Right lobe of liver (tissue), 4 donors: Measurements from ENCODE around the gene NKG7.

Source experiments
- CTCF ChIP-seq, 4 donors: fragments of 200-600 bp in 3 of 4; fragments of 450-650 bp in 1 of 4; IDR thresholded peaks; one replicate each; pipeline versions ENCODE4 v1.5.1 to v1.8.0; 2016 to 2022; ENCODE audit warnings: antibody characterized with exemption in 4 of 4, mild to moderate bottlenecking in 2 of 4
- POLR2A ChIP-seq: fragments of 450-650 bp; IDR thresholded peaks from one replicate; pipeline ENCODE4 v1.6.1; 2017; ENCODE audit warnings: antibody characterized with exemption, mild to moderate bottlenecking
- donor health status: DM: no; HTN: no; CAD: no.
- donor health status: DM: no; HTN: no; CAD: no.
- donor health status: DM: no; HTN: yes; CAD: no.

- no peak for TF ChIP-seq CTCF (IDR thresholded peaks at IDR 0.05)
- no peak for TF ChIP-seq POLR2A
These were observed 5.0 kb upstream of the NKG7 start for GRCh38 chr19:51377422-51377821.
